Type B pancreatic cell (in vitro differentiated cells): ENCODE data around the gene FAM53A. TPM values are rescaled to one million over a fixed set of nuclear protein-coding genes. Genes with fewer than 3 reads are reported as not detected.
"Not testable (repeated sequence)": the region's sequence is repeated elsewhere in the genome, so short reads cannot be mapped to it uniquely, and the experiment has no call there.

ENCODE experiments used
- DNase-seq: peaks from one replicate; pipeline ENCODE4 v3.0.0; 2021; ENCODE audit warnings: mixed read lengths; ENCODE audit not compliant: unreplicated experiment; ENCODE audit errors: extremely low spot score
- H3K27ac Mint-ChIP-seq: 2 replicates; pipeline ENCODE4 v1.8.0; 2021; ENCODE audit warnings: mild to moderate bottlenecking, mixed read lengths
- H3K27me3 Mint-ChIP-seq: 2 replicates; pipeline ENCODE4 v1.8.0; 2021; ENCODE audit warnings: mixed read lengths
- H3K36me3 Mint-ChIP-seq: 2 replicates; pipeline ENCODE4 v1.8.0; 2021; ENCODE audit warnings: mixed read lengths
- H3K4me1 Mint-ChIP-seq: one replicate; pipeline ENCODE4 v1.8.0; 2021; ENCODE audit warnings: mixed read lengths; ENCODE audit not compliant: unreplicated experiment
- H3K4me3 Mint-ChIP-seq: 2 replicates; pipeline ENCODE4 v1.8.0; 2021; ENCODE audit warnings: mild to moderate bottlenecking, mixed read lengths
- H3K9me3 Mint-ChIP-seq: 2 replicates; pipeline ENCODE4 v1.8.0; 2021; ENCODE audit warnings: mixed read lengths
- total RNA-seq: library from RNA; stranded (reverse); gene quantifications from 2 replicates; pipeline ENCODE4 v1.2.1, GENCODE V29; 2021; ENCODE audit warnings: low replicate concordance
- TF ChIP-seq, protein P1 (sequence below): fragments of 200-600 bp; sonication (generic); conservative IDR thresholded peaks from 2 replicates; pipeline ENCODE4 v1.5.0; 2021; ENCODE audit warnings: antibody characterized with exemption, mild to moderate bottlenecking

FAM53A gene
- total RNA-seq, 1 donor from 2014 or later = 3.2 TPM

DNA sequence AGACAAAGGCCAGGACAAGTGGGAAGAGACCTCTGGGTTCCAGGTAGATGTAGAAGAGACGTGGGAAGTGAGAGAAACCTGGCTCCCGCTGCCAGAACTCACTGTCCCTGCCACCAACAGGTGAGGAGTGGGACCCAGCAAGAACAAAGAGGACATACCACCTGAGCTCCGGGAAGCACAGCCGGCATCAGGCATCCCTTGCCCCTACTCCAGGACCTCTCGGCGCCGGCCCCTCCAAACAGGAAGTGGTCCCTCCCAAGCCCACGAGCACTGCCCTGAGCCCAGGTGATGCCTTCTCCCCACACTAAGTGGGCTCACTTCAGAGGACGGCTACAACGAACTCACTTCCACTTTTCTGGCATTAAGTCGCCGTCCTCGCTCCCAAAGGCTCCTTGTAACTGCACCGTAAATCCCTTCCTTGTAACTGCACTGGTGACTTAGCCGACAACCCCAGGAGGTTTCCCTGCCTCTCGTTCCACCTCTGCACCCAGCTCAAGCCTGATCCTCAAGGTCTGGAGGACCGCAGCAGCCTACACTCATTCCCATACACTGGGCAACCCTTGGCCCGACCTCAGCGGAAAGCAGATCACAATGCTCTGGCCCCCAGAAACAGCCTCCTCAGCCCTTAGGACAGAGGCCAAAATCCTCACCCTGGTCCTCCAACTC is 8.8 kb downstream of the FAM53A start:
- Mint-ChIP-seq H3K27me3 (peaks cover 6% of the 10 kb centered on the region), H3K4me3 (no peak overlapping the region), H3K4me1 (peaks cover 11% of the 10 kb centered on the region), H3K27ac (no peak overlapping the region), H3K9me3 (no peaks in the 10 kb centered on the region), H3K36me3 (no peaks in the 10 kb centered on the region)
- no peak for DNase-seq
- TF ChIP-seq, protein P1, sequence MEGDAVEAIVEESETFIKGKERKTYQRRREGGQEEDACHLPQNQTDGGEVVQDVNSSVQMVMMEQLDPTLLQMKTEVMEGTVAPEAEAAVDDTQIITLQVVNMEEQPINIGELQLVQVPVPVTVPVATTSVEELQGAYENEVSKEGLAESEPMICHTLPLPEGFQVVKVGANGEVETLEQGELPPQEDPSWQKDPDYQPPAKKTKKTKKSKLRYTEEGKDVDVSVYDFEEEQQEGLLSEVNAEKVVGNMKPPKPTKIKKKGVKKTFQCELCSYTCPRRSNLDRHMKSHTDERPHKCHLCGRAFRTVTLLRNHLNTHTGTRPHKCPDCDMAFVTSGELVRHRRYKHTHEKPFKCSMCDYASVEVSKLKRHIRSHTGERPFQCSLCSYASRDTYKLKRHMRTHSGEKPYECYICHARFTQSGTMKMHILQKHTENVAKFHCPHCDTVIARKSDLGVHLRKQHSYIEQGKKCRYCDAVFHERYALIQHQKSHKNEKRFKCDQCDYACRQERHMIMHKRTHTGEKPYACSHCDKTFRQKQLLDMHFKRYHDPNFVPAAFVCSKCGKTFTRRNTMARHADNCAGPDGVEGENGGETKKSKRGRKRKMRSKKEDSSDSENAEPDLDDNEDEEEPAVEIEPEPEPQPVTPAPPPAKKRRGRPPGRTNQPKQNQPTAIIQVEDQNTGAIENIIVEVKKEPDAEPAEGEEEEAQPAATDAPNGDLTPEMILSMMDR = no peak

DNA sequence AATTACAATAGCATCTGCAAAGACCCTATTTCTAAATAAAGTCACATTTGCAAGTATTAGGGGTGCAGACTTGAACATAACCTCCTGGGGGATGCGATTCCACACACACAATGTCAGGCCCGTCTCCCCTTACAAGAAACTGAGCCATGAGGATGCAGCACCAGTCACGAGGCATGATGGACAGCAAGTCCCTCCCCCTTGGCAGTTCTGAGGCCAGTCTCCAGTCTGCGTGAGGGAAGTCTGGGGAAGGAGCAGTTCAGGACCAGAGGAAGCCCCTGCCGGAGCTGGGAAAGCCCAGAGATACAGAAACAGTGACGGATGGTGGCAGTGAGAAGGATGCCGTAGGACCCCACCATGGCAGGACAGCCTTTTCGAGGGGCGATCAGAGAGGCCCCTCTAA is 9.4 kb downstream of the FAM53A start:
- H3K27me3 Mint-ChIP-seq = peaks cover 6% of the 10 kb centered on the region
- no peaks in the 10 kb centered on the region for H3K36me3 Mint-ChIP-seq
- peaks cover 10% of the 10 kb centered on the region for H3K4me1 Mint-ChIP-seq
- no peak overlapping the region for H3K4me3 Mint-ChIP-seq
- no peak for DNase-seq
- TF ChIP-seq, protein P1 = no peak
- H3K9me3 Mint-ChIP-seq = no peaks in the 10 kb centered on the region
- no peak overlapping the region for H3K27ac Mint-ChIP-seq

DNA sequence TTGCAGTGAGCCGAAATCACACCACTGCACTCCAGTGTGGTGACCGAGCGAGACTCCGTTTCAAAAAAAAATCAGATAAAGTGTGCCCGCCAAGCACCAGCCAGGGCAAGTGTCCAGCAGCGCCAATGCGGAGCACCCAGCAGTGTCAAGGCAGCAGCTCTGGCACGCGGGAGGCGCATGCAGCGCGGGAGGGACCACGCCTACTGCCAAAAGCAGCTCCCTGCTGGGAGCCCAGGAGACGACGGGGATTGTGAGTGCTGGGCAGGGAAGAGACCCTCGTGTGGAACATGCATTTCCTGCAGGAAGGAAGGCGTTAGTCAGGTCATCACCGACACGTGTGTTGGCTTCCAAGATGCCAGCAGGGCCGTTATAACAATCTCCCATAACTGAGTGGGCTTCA is 10.4 kb downstream of the FAM53A start:
- peaks cover 10% of the 10 kb centered on the region for H3K4me1 Mint-ChIP-seq
- no peaks in the 10 kb centered on the region for H3K36me3 Mint-ChIP-seq
- H3K27me3 Mint-ChIP-seq = peaks cover 6% of the 10 kb centered on the region
- DNase-seq = no peak
- no peak overlapping the region for H3K27ac Mint-ChIP-seq
- TF ChIP-seq, protein P1 = no peak
- no peaks in the 10 kb centered on the region for H3K9me3 Mint-ChIP-seq
- H3K4me3 Mint-ChIP-seq = no peak overlapping the region

DNA sequence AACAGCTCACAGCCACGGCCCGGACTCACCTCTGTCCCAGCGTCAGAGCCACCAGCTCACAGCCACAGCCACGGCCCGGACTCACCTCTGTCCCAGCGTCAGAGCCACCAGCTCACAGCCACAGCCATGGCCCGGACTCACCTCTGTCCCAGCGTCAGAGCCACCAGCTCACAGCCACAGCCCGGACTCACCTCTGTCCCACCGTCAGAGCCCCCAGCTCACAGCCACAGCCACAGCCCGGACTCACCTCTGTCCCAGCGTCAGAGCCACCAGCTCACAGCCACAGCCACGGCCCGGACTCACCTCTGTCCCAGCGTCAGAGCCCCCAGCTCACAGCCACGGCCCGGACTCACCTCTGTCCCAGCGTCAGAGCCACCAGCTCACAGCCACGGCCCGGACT is 13.1 kb downstream of the FAM53A start:
- H3K36me3 Mint-ChIP-seq, H3K9me3 Mint-ChIP-seq, H3K27me3 Mint-ChIP-seq, DNase-seq, H3K4me1 Mint-ChIP-seq, H3K4me3 Mint-ChIP-seq, H3K27ac Mint-ChIP-seq: not testable (repeated sequence)

DNA sequence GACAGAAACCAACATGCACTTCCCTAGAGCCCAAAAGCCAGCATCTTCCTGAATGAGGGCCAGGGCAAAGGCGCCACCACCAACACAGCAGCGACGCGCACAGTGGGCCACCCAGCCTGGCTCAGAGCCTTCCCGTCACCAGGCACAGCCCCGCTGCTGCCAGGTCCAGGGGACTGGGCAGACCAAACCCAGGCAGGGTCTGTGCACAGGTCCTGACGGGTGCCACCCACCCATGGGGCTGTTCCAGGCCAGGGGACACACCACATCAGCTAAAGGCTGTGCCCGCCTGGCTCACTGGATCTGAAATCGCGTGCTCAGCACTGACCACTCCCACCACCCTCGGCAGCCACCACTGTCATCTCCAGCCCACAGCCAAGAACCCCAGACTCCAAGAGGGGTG is 13.8 kb downstream of the FAM53A start:
- Mint-ChIP-seq H3K36me3 (no peaks in the 10 kb centered on the region), H3K27ac (no peak overlapping the region), H3K4me1 (no peaks in the 10 kb centered on the region), H3K9me3 (no peaks in the 10 kb centered on the region), H3K27me3 (peaks cover under 1% of the 10 kb centered on the region), H3K4me3 (no peak overlapping the region)
- TF ChIP-seq, protein P1 = no peak
- DNase-seq = no peak

DNA sequence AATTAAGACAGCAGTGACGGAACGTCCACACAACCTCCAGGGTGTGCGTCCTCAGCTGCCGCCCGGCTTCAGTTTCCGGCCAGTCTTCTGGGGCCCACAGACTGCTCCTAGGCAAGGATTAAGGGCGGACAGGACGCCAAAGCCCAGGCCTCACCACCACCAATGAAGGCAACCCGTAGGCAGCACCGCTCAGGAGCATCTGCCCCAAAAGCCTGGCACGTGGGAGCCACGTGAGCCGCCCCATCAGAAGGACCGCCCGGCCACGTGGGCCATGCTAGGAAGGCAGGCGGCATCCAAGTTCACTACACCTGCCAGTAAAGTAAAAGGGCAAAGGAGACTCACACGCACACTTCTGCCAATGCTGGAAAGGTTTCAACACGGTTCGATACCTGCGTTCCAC is 14.3 kb downstream of the FAM53A start:
- Mint-ChIP-seq H3K36me3 (no peaks in the 10 kb centered on the region), H3K4me1 (no peaks in the 10 kb centered on the region), H3K9me3 (no peaks in the 10 kb centered on the region), H3K27ac (no peak overlapping the region), H3K4me3 (no peak overlapping the region), H3K27me3 (no peaks in the 10 kb centered on the region)
- TF ChIP-seq, protein P1 = no peak
- no peak for DNase-seq
